C4-2B (cell line): ENCODE measurements around the gene XPO5.
"Not testable (repeated sequence)": the region's sequence is repeated elsewhere in the genome, so short reads cannot be mapped to it uniquely, and the experiment has no call there.

Source experiments
- H3K27ac ChIP-seq: fragments of 450-650 bp; 2 replicates; pipeline ENCODE4 v1.5.1; 2017
- ZFX ChIP-seq: fragments of 450-650 bp; IDR thresholded peaks from 2 replicates; pipeline ENCODE4 v1.6.1; 2017
- TF ChIP-seq, protein P1 (sequence below): fragments of 450-650 bp; conservative IDR thresholded peaks from 2 replicates; pipeline ENCODE4 v1.5.1; 2017; ENCODE audit warnings: mild to moderate bottlenecking

The XPO5 gene

DNA sequence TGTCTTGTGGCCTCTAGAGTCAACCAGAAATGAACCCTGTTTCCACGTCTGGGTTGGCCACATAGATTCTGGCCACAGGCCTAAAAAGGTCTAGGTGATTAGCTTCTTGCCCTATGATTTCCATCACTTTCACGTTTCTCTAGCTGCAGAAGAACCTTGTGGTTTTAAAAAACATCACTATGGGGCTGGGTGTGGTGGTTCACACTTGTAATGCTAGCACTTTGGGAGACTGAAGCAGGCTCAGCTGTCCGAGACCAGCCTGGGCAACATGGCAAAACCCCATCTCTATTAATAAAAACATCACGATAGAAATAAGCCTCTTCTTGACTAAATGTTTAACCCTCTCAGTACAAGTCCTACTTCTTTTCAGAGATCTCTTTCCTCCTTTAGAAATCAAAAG is 31.4 kb downstream of the XPO5 start:
- TF ChIP-seq ZFX, result no peak
- H3K27ac ChIP-seq, result no peak overlapping the region

DNA sequence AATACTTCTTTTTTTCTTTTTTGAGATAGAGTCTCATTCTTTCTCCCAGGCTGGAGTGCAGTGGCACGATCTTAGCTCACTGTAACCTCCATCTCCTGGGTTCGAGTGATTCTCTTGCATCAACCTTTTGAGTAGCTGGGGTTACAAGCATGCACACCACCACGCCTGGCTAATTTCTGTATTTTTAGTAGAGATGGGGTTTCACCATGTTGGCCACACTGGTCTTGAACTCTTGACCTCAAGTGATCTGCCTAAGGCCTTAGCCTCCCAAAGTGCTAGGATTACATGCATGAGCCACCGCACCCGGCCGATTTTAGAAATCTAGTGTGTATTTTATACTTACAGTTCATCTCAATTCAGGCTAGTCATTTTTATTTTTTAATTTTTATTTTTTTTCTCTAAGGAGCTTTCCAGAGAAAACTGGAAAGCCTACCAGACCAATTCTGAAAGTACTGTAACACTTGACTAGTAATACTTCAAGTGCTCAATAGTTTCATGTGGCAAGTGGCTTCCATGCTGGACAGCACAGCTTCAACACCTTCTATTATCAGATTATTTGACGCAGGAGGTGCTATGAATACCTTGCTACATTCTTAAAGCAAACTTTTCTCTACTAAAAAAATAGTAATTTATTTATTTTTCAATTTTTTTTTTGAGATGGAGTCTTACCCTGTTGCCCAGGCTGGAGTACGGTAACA is 33.9 kb downstream of the XPO5 start:
- no peak for TF ChIP-seq ZFX
- TF ChIP-seq, protein P1, sequence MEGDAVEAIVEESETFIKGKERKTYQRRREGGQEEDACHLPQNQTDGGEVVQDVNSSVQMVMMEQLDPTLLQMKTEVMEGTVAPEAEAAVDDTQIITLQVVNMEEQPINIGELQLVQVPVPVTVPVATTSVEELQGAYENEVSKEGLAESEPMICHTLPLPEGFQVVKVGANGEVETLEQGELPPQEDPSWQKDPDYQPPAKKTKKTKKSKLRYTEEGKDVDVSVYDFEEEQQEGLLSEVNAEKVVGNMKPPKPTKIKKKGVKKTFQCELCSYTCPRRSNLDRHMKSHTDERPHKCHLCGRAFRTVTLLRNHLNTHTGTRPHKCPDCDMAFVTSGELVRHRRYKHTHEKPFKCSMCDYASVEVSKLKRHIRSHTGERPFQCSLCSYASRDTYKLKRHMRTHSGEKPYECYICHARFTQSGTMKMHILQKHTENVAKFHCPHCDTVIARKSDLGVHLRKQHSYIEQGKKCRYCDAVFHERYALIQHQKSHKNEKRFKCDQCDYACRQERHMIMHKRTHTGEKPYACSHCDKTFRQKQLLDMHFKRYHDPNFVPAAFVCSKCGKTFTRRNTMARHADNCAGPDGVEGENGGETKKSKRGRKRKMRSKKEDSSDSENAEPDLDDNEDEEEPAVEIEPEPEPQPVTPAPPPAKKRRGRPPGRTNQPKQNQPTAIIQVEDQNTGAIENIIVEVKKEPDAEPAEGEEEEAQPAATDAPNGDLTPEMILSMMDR, result no peak

DNA sequence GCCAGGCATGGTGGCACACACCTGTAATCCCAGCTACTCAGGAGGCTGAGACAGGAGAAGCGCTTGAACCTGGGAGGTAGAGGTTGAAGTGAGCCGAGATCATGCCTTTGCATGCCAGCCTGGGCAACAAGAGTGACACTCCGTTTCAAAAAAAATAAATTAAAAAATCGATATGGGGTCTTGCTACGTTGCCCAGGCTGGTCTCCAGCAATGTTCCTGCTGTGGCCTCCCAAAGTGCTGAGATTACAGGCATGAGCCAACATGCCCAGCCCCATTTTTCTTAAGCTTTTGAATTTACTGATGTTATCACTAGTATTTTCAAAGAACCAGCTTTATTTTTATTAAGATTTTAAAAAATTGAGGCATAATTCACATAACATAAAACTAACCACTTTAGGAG is 35.3 kb downstream of the XPO5 start:
- no peak overlapping the region for H3K27ac ChIP-seq
- TF ChIP-seq, protein P1, result no peak
- no peak for TF ChIP-seq ZFX

More for the DNA sequence above, 33.9 kb downstream of the XPO5 start:
- no peak overlapping the region for H3K27ac ChIP-seq

DNA sequence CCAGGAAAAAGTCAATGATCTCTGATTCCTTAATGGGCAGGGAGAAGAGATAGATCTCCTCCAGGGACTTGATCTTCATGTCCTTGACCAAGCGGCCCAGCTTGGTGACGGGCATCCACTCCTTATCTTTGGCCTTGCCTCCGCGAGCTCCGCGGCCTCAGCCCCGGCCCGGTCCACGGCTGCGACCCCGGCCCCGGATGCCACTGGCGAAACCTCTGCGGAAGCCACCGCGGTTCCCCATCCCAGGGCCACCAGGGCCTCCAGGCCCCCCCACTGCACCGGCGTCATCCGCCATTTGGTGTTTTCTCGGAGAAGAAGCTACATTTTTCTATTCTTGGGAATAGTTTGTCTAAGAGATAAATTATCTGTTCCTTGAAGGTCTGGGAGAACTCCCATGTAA is 36.4 kb downstream of the XPO5 start:
- H3K27ac ChIP-seq, result not testable (repeated sequence)

DNA sequence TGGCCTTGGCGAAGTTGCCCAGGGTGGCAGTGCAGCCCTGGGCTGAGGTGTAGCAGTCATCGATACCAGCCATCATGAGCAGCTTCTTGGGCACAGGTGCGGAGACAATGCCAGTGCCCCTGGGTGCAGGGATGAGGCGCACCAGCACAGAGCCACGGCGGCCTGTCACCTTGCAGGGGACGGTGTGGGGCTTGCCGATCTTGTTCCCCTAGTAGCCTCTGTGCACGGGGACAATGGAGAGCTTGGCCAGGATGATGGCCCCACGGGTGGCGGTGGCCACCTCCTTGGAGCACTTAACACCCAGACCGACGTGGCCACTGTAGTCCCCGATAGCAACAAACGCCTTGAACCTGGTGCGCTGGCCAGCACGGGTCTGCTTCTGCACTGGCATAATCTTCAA is 36.9 kb downstream of the XPO5 start:
- H3K27ac ChIP-seq, result not testable (repeated sequence)

DNA sequence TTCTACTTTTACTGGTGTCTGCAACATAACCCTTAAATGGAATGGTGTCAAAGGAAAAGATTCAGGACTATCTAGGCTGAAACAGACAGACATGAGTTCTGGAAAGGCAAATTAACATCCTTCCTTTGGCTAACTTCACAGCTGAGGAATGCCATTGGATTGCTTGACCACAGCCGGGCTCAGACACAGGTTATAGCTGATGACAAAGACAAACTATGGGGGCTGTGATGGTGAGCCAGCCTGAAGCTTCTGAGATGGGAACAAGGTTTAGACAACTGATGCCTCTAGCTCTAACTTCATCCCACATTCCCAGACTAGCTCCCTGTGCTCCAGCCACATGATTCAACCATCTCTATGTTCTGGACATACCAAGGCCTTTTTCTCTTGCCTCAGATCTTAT is 43.6 kb downstream of the XPO5 start:
- H3K27ac ChIP-seq, result no peak overlapping the region
- TF ChIP-seq ZFX, result no peak
- TF ChIP-seq, protein P1, result no peak

DNA sequence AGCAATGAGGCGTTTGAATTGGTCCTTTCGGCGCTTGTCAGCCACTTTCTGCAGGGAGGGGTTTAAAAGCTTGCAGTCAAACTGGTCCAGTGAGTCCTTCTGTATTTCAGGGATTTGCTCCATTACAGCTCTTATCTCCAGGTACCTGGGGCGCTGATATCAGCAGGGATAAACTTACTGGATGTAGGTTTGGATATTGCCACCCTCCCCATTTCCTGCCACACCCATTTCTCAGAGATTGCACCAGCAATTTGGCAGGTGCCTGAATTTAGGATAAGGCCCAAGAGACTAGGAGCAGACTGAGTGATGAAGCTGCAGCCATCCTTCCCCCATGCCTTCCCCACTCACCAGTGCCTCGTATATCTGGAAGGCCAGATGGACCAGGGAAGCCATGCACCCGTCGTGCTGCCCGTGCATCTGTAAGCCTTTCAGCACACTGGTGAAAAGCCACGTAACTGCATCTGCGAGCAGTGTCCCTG is 51.3 kb downstream of the XPO5 start:
- no peak overlapping the region; the same call in 1 of the 2 replicates for H3K27ac ChIP-seq
- TF ChIP-seq ZFX, result no peak
- TF ChIP-seq, protein P1, result no peak

DNA sequence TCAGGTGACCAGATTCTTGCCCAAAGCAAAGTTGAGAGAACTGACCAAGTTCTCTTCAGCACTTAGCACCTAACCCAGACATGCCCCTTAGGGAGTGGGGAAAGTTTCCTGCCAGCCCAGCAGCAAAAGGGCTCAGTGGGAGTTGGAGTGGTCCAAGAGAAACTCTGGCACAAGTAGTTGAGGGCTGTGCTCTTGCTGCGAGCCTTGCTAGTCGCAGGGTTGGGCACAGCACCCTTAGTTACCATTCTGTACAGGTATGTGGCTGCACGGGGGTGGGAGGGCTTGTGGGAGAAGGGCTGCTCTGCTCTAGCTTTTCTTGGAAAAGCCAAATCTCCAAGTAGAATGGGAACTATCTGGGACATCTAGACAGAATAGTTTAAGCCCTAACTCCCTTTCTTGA is 52.6 kb downstream of the XPO5 start:
- no peak for TF ChIP-seq ZFX
- TF ChIP-seq, protein P1, result no peak
- no peak overlapping the region for H3K27ac ChIP-seq

DNA sequence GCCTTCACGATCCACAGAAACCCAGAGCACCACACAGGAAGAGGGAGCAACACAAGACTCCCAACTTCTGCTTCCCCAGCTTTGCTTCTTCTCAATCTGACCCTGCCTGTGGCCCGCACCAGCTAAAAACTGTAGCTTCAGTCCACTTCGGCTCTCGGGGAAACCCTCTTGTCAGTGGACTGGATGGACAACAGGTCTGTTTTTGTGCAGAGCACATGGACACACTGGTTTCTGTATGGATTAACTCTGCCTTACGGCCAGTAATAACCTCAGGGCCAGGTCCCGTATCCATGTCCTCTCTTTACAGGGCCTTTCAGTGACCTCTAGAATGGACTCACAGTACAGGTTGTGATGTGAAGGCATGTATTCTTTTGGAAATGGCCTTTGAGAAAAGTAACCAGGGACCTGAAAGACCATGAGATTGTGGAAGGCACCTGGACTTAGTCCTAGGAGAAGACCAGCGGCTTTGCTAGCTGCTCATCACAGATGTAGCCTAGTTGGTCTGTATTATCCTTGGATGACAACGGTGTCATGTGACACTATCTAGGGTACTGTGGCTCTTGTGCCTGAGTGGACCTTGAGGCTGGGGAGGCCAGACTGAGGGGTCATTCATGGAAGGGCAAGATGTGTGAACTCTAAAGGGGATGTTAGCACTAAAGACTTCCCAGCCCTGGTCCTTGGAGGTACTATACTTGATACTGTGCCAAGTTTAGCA is 53.1 kb downstream of the XPO5 start:
- TF ChIP-seq, protein P1, result no peak
- no peak for TF ChIP-seq ZFX
- no peak overlapping the region for H3K27ac ChIP-seq
